Stomach smooth muscle (tissue), 2 donors: Measurements from ENCODE around the gene RETREG1.

ENCODE experiments used
- H3K27ac ChIP-seq: one replicate; pipeline ENCODE4 v1.7.0; 2013; ENCODE audit warnings: mild to moderate bottlenecking, low read length, inconsistent platforms
- H3K27me3 ChIP-seq, 2 donors: one replicate each; pipeline ENCODE4 v1.7.0; 2013; ENCODE audit warnings: low read length in 2 of 2; ENCODE audit not compliant: insufficient read depth in 2 of 2, control insufficient read depth in 1 of 2
- H3K36me3 ChIP-seq, 2 donors: one replicate each; pipeline ENCODE4 v1.7.0; 2013; ENCODE audit warnings: low read length in 2 of 2; ENCODE audit not compliant: control insufficient read depth in 2 of 2, insufficient read depth in 2 of 2
- H3K4me1 ChIP-seq: one replicate; pipeline ENCODE4 v1.7.0; 2013; ENCODE audit warnings: low read length; ENCODE audit not compliant: control insufficient read depth, insufficient read depth
- H3K4me3 ChIP-seq, 2 donors: one replicate each; pipeline ENCODE4 v1.7.0; 2013; ENCODE audit warnings: low read length in 2 of 2
- H3K9ac ChIP-seq, 2 donors: one replicate each; pipeline ENCODE4 v1.7.0; 2013; ENCODE audit warnings: low read length in 2 of 2, mild to moderate bottlenecking in 1 of 2
- H3K9me3 ChIP-seq, 2 donors: one replicate each; pipeline ENCODE4 v1.7.0; 2013; ENCODE audit warnings: low read length in 2 of 2; ENCODE audit not compliant: control insufficient read depth in 2 of 2
- donor health status: healthy.
- donor health status: Pancreatic carcinoma.

The RETREG1 gene

GRCh38 chr5:16504571-16504970, 112.2 kb downstream of the RETREG1 start:
- no peak overlapping the region for H3K4me3 ChIP-seq
- no peak overlapping the region for H3K27ac ChIP-seq
- peaks cover 5% of the 10 kb centered on the region for H3K4me1 ChIP-seq
- H3K36me3 ChIP-seq = no peaks in the 10 kb centered on the region
- no peaks in the 10 kb centered on the region for H3K9me3 ChIP-seq
- H3K27me3 ChIP-seq = no peaks in the 10 kb centered on the region
- H3K9ac ChIP-seq = no peak overlapping the region

GRCh38 chr5:16502866-16503265, 113.9 kb downstream of the RETREG1 start:
- Histone ChIP-seq H3K36me3 (no peaks in the 10 kb centered on the region), H3K27me3 (no peaks in the 10 kb centered on the region), H3K9me3 (no peaks in the 10 kb centered on the region), H3K4me3 (no peak overlapping the region), H3K27ac (no peak overlapping the region), H3K4me1 (no peaks in the 10 kb centered on the region), H3K9ac (no peak overlapping the region)

GRCh38 chr5:16500024-16500423, 116.8 kb downstream of the RETREG1 start:
- Histone ChIP-seq H3K4me1 (no peaks in the 10 kb centered on the region), H3K4me3 (no peak overlapping the region), H3K27ac (no peak overlapping the region), H3K27me3 (no peaks in the 10 kb centered on the region), H3K36me3 (no peaks in the 10 kb centered on the region), H3K9me3 (peaks cover 1 to 6% of the 10 kb centered on the region in 2 donors), H3K9ac (no peak overlapping the region)

- Histone ChIP-seq H3K9me3 (peaks cover 4 to 6% of the 10 kb centered on the region in 2 donors), H3K36me3 (no peaks in the 10 kb centered on the region), H3K9ac (no peak overlapping the region), H3K27me3 (no peaks in the 10 kb centered on the region), H3K27ac (no peak overlapping the region), H3K4me1 (no peaks in the 10 kb centered on the region), H3K4me3 (no peak overlapping the region)
Measured at GRCh38 chr5:16497546-16497945, 119.3 kb downstream of the RETREG1 start.

GRCh38 chr5:16493261-16493660, 123.5 kb downstream of the RETREG1 start:
- no peaks in the 10 kb centered on the region for H3K36me3 ChIP-seq
- no peak overlapping the region for H3K9ac ChIP-seq
- H3K9me3 ChIP-seq = peaks cover 4 to 6% of the 10 kb centered on the region in 2 donors
- no peaks in the 10 kb centered on the region for H3K27me3 ChIP-seq
- H3K4me1 ChIP-seq = no peaks in the 10 kb centered on the region
- no peak overlapping the region for H3K4me3 ChIP-seq
- no peak overlapping the region for H3K27ac ChIP-seq

- H3K9ac ChIP-seq = no peak overlapping the region
- no peak overlapping the region for H3K4me3 ChIP-seq
- peaks cover 4 to 6% of the 10 kb centered on the region in 2 donors for H3K9me3 ChIP-seq
Measured at GRCh38 chr5:16492398-16493140, 124.2 kb downstream of the RETREG1 start.

GRCh38 chr5:16490911-16491310, 125.9 kb downstream of the RETREG1 start:
- Histone ChIP-seq H3K9ac (no peak overlapping the region), H3K4me3 (no peak overlapping the region), H3K4me1 (no peaks in the 10 kb centered on the region), H3K9me3 (peaks cover 3 to 4% of the 10 kb centered on the region in 2 donors), H3K27ac (no peak overlapping the region), H3K27me3 (no peaks in the 10 kb centered on the region), H3K36me3 (no peaks in the 10 kb centered on the region)

More at GRCh38 chr5:16492398-16493140, 124.2 kb downstream of the RETREG1 start:
- no peaks in the 10 kb centered on the region for H3K4me1 ChIP-seq
- H3K27me3 ChIP-seq = no peaks in the 10 kb centered on the region
- no peaks in the 10 kb centered on the region for H3K36me3 ChIP-seq
- no peak overlapping the region for H3K27ac ChIP-seq

GRCh38 chr5:16489322-16489791, 127.4 kb downstream of the RETREG1 start:
- Histone ChIP-seq H3K9ac (no peak overlapping the region), H3K9me3 (no peaks in the 10 kb centered on the region), H3K27ac (no peak overlapping the region), H3K27me3 (no peaks in the 10 kb centered on the region), H3K36me3 (no peaks in the 10 kb centered on the region), H3K4me3 (no peak overlapping the region), H3K4me1 (no peaks in the 10 kb centered on the region)

GRCh38 chr5:16487456-16487855, 129.3 kb downstream of the RETREG1 start:
- no peak overlapping the region for H3K27ac ChIP-seq
- no peaks in the 10 kb centered on the region for H3K9me3 ChIP-seq
- H3K9ac ChIP-seq = no peak overlapping the region
- no peaks in the 10 kb centered on the region for H3K36me3 ChIP-seq
- H3K27me3 ChIP-seq = no peaks in the 10 kb centered on the region
- H3K4me1 ChIP-seq = no peaks in the 10 kb centered on the region
- no peak overlapping the region for H3K4me3 ChIP-seq

GRCh38 chr5:16486711-16487111, 130.1 kb downstream of the RETREG1 start:
- Histone ChIP-seq H3K36me3 (no peaks in the 10 kb centered on the region), H3K27me3 (no peaks in the 10 kb centered on the region), H3K9ac (no peak overlapping the region), H3K4me3 (no peak overlapping the region), H3K4me1 (no peaks in the 10 kb centered on the region), H3K27ac (no peak overlapping the region), H3K9me3 (no peaks in the 10 kb centered on the region)

GRCh38 chr5:16485656-16486055, 131.1 kb downstream of the RETREG1 start:
- Histone ChIP-seq H3K27ac (no peak overlapping the region), H3K4me1 (no peaks in the 10 kb centered on the region), H3K27me3 (no peaks in the 10 kb centered on the region)

More at GRCh38 chr5:16485656-16486055, 131.1 kb downstream of the RETREG1 start:
- H3K9me3 ChIP-seq = no peaks in the 10 kb centered on the region
- H3K4me3 ChIP-seq = no peak overlapping the region
- no peak overlapping the region for H3K9ac ChIP-seq
- no peaks in the 10 kb centered on the region for H3K36me3 ChIP-seq
